Heart right ventricle (tissue), 16 donors: ENCODE measurements around the gene SCN5A. TPM values are rescaled to one million over a fixed set of nuclear protein-coding genes. Genes with fewer than 3 reads are reported as not detected.

Experiments used
- ATAC-seq, 8 donors: fragments of 200-7000 bp; cut with Tn5 transposase; one replicate each; pipeline ENCODE4 v1.9.1; 2020; ENCODE audit warnings: mild to moderate bottlenecking in 8 of 8, moderate library complexity in 8 of 8, moderate number of reproducible peaks in 1 of 8
- DNase-seq, 2 donors: peaks; one replicate each; pipeline ENCODE4 v3.0.0-alpha.2; 2020
- H3K27ac ChIP-seq, 10 donors: fragments of 200-600 bp; sonication (generic) in 2 of 10; one replicate each; pipeline versions ENCODE4 v1.5.0 to v1.8.0; 2020 to 2022; ENCODE audit warnings: mild to moderate bottlenecking in 3 of 10
- H3K27me3 ChIP-seq, 7 donors: fragments of 200-600 bp; one replicate each; pipeline ENCODE4 v1.8.0; 2021 to 2022; ENCODE audit warnings: mild to moderate bottlenecking in 2 of 7
- H3K36me3 ChIP-seq, 9 donors: fragments of 200-600 bp; sonication (generic) in 1 of 9; one replicate each; pipeline versions ENCODE4 v1.5.0 to v1.8.0; 2020 to 2022; ENCODE audit warnings: mild to moderate bottlenecking in 2 of 9
- H3K4me1 ChIP-seq, 9 donors: fragments of 200-600 bp; sonication (generic) in 1 of 9; one replicate each; pipeline versions ENCODE4 v1.5.0 to v1.8.0; 2020 to 2022; ENCODE audit warnings: mild to moderate bottlenecking in 4 of 9
- H3K4me3 ChIP-seq, 10 donors: fragments of 200-600 bp; sonication (generic) in 2 of 10; one replicate each; pipeline versions ENCODE4 v1.5.0 to v1.8.0; 2020 to 2022; ENCODE audit warnings: mild to moderate bottlenecking in 7 of 10, moderate library complexity in 2 of 10
- H3K9me3 ChIP-seq, 11 donors: fragments of 200-600 bp in 10 of 11; sonication (generic) in 2 of 11; one replicate each; pipeline versions ENCODE4 v1.5.0 to v1.8.0; 2013 to 2022; ENCODE audit warnings: mild to moderate bottlenecking in 2 of 11, control low read depth in 1 of 11, moderate library complexity in 1 of 11
- CTCF ChIP-seq, 9 donors: fragments of 200-600 bp; sonication (generic) in 2 of 9; IDR thresholded peaks; one replicate each; pipeline versions ENCODE4 v1.5.0 to v1.8.0; 2021 to 2022; ENCODE audit warnings: antibody characterized with exemption in 9 of 9, mild to moderate bottlenecking in 5 of 9, moderate library complexity in 1 of 9
- WGBS, 2 donors: extraction: QIAGEN DNeasy Blood & Tissue Kit; methylation state at CpG; one replicate each; pipeline ENCODE4 v1.1.7; 2013; ENCODE audit warnings: inconsistent platforms in 1 of 2; 5-methylcytosine and 5-hydroxymethylcytosine counted together
- intact Hi-C, 10 donors: fragments of 100-400 bp; cut with DNase I; formaldehyde crosslinking; loops; one replicate each; pipeline versions ENCODE4 v1.11.1 to v1.14.2; 2022
- polyA plus RNA-seq, 2 donors: library from polyadenylated mRNA; stranded (reverse); fragments of 200-250 nt; gene quantifications; one replicate each; pipeline ENCODE4 v1.2.3, GENCODE V29; 2013
- total RNA-seq, 10 donors: library from RNA; stranded (reverse); fragmentation: NEBNext Ultra II Directional in 3 of 10; extraction: Animal tissue kit (Norgen Biotek cat#: 25700) in 3 of 10; gene quantifications; one replicate each; pipeline versions ENCODE4 v1.2.1 to v1.2.4, GENCODE V29; 2021 to 2023
- donor health status: Arrhythmogenic right ventricular cardiomyopathy.
- donor health status: ischemic (EF 13 %, LVEDD 7.1; RV severe dilation, severe dysfunction).
- donor health status: healthy with polysubstance abuse.
- donor health status: DM: no; HTN: yes; CAD: no.
- donor health status: DM: no; HTN: no; CAD: no.
- donor health status: ischemic (EF 25% LVEDD 6.9; RV normal size, moderate dysfunction).
- donor health status: ischemic (EF 25% LVEDD 5.7; RV mildly dilated, moderate dysfunction).
- donor health status: healthy.
- donor health status: DM: yes; HTN: yes; CAD: no.
- donor health status: Ischemic cardiomyopathy.
- donor health status: ischemic (EF 35%, LVEDD 5.7; RV mildly dilated, moderate dysfunction).
- donor health status: nonischemic (EF 11% LVEDD 7.7; RV severe dilation, severe dysfunction).
- donor health status: DM: yes; HTN: yes; CAD: no.
- donor health status: PGD.
- donor health status: ischemic (EF 29% LVEDD 5.4; RV normal size, mild dysfunction).
- donor health status: nonischemic (EF 23%, LVEDD 6.1; RV moderate dilation, normal function).

The SCN5A gene
- total and polyA plus RNA-seq, 12 donors = 29.9 to 254 (median 177) TPM

DNA sequence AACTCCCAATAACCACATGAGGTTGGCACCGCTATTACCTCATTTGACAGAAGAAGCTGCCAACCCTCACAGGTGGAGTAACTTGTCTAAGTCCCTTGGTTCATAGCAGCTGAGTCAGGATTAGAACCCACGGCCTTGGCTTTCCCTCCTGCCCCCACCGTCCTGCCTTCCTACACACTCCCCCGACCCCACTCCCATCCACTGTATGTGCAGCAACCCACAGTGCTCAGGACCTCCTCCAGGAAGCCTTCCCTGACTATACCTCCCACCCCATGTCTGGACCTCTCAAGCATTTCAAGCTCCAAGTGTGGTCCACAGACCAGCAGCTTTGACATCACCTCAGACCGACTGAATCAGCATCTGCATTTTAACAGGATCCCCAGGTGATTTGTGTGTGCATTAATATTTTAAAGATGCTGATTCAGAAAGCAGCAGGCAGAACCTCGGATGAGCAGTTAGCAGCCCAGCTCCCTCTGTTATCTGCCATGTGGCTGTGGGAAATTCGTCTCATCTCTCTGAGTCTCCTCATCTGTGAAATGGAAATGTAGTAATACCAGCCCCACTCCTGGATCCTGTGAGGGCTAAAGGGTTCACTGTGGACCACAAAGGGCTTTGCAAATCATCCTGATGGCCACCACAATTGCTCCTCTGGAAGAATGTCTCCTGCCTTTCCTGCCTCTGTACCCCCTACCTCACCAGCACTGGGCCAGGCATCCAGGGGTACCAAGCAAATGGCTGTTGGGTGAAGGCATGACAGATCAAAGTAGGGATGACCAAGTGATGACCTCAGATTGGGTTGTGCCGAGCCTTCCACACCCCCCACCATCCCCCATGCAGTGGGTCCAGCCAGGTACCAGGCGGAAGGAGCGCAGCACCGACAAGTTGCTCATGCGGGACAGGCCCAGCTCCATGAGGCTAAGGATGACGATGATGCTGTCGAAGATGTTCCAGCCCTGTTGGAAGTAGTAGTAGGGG, 62.7 kb downstream of the SCN5A start:
- TF ChIP-seq CTCF (IDR thresholded peaks at IDR 0.05) = no peak
- intact Hi-C loops = no loop called here

GRCh38 chr3:38585791-38586420, 63.6 kb downstream of the SCN5A start:
- Histone ChIP-seq H3K27ac (no peak overlapping the region), H3K27me3 (no peaks in the 10 kb centered on the region), H3K9me3 (no peaks in the 10 kb centered on the region), H3K4me1 (peaks cover 0 to 56% (median 28%) of the 10 kb centered on the region in 9 donors), H3K4me3 (no peak overlapping the region), H3K36me3 (peaks cover 0 to 33% (median 0%) of the 10 kb centered on the region in 9 donors)
- TF ChIP-seq CTCF (IDR thresholded peaks at IDR 0.05) = no peak
- ATAC-seq (no peak), DNase-seq (peak in 1 of 2 donors; percentile 1)
- intact Hi-C loops = no loop called here
- 88 to 91% methylated on average over 8 of the region's 8 CpGs for WGBS, 2 donors

More for the DNA sequence above, 62.7 kb downstream of the SCN5A start:
- DNase-seq (peak in 1 of 2 donors; percentile 2), ATAC-seq (peak in 1 of 8 donors; percentile 1)
- Histone ChIP-seq H3K4me1 (peaks cover 0 to 46% (median 19%) of the 10 kb centered on the region in 9 donors), H3K27ac (peak overlapping the region in 3 of 10 donors; percentile 36 to 72 (median 66)), H3K36me3 (peaks cover 0 to 33% (median 0%) of the 10 kb centered on the region in 9 donors), H3K9me3 (no peaks in the 10 kb centered on the region), H3K4me3 (no peak overlapping the region), H3K27me3 (no peaks in the 10 kb centered on the region)
- 85 to 87% methylated on average over 14 of the region's 14 CpGs for WGBS, 2 donors

GRCh38 chr3:38583688-38584087, 65.8 kb downstream of the SCN5A start:
- no peaks in the 10 kb centered on the region for H3K27me3 ChIP-seq
- peak overlapping the region in 2 of 10 donors; percentile 46 to 98 for H3K27ac ChIP-seq
- intact Hi-C loops = loop anchor here in 2 of 10 donors (5.0 kb wide), 3 partner anchors 41 to 64 kb away; partner anchors contain the start of gene SCN5A (in 1 of the 2)
- H3K4me1 ChIP-seq = peaks cover 16 to 70% (median 44%) of the 10 kb centered on the region in 9 donors
- no peak for TF ChIP-seq CTCF (IDR thresholded peaks at IDR 0.05)
- ATAC-seq (no peak), DNase-seq (no peak)
- no peaks in the 10 kb centered on the region for H3K9me3 ChIP-seq
- H3K36me3 ChIP-seq = peaks cover 0 to 28% (median 0%) of the 10 kb centered on the region in 9 donors
- H3K4me3 ChIP-seq = no peak overlapping the region
- WGBS, 2 donors = 82 to 87% methylated on average over 6 of the region's 6 CpGs
